IMR-90 (cell line): ENCODE results near the gene SCN8A. TPM values are rescaled to one million over a fixed set of nuclear protein-coding genes. Genes with fewer than 3 reads are reported as not detected.

Experiments used
- ATAC-seq: fragments of 200-7000 bp; cut with Tn5 transposase; 2 replicates; pipeline ENCODE4 v1.9.1; 2020; ENCODE audit warnings: low read depth, mild to moderate bottlenecking, moderate library complexity
- BruUV-seq: library from RNA; stranded (reverse); fragments of 400-500 nt; replicated peaks from 2 replicates; lab custom pipeline; 2021; lab: Mats Ljungman, UMichigan
- CTCF ChIA-PET: fragments of 300-600 bp; formaldehyde crosslinking; extraction: SDS; loops from one replicate; lab custom pipeline; 2021; ENCODE audit warnings: antibody characterized with exemption; lab: Yijun Ruan, JAX
- POLR2A ChIA-PET: fragments of 300-600 bp; sonication (Branson Sonifier 250); formaldehyde crosslinking; loops from one replicate; lab custom pipeline; 2022; ENCODE audit warnings: antibody characterized with exemption; ENCODE audit not compliant: unreplicated experiment; lab: Charles Lee
- DNase-seq: peaks from one replicate; pipeline ENCODE4 v3.0.0; 2013
- H2AFZ ChIP-seq: replicated peaks from 2 replicates; pipeline ENCODE3; 2013; ENCODE audit warnings: low read length, mild to moderate bottlenecking; ENCODE audit not compliant: poor library complexity
- H2AK5ac ChIP-seq: 2 replicates; pipeline ENCODE4 v1.6.1; 2013; ENCODE audit warnings: low read depth, low read length, inconsistent platforms
- H2AK9ac ChIP-seq: replicated peaks from 2 replicates; pipeline ENCODE3; 2013; ENCODE audit warnings: mild to moderate bottlenecking, low read depth, low read length, moderate library complexity; ENCODE audit not compliant: poor library complexity
- H2BK120ac ChIP-seq: 2 replicates; pipeline ENCODE4 v1.6.1; 2013; ENCODE audit warnings: low read depth, low read length, inconsistent platforms
- H2BK15ac ChIP-seq: 3 replicates; pipeline ENCODE4 v1.6.1; 2013; ENCODE audit warnings: low read depth, low read length, inconsistent platforms
- H2BK20ac ChIP-seq: 2 replicates; pipeline ENCODE4 v1.6.1; 2013; ENCODE audit warnings: low read depth, mild to moderate bottlenecking, inconsistent platforms, low read length, moderate library complexity
- H2BK5ac ChIP-seq: 2 replicates; pipeline ENCODE4 v1.6.1; 2013; ENCODE audit warnings: mild to moderate bottlenecking, low read depth, low read length, inconsistent platforms; ENCODE audit not compliant: poor library complexity, severe bottlenecking
- H3K14ac ChIP-seq: replicated peaks from 2 replicates; pipeline ENCODE4 v1.6.1; 2013; ENCODE audit warnings: low read depth, low read length, inconsistent platforms
- H3K18ac ChIP-seq: 2 replicates; pipeline ENCODE4 v1.6.1; 2013; ENCODE audit warnings: low read depth, low read length, control low read depth
- H3K23ac ChIP-seq: 2 replicates; pipeline ENCODE4 v1.6.1; 2013; ENCODE audit warnings: low read depth, low read length, inconsistent platforms
- H3K27ac ChIP-seq: 2 replicates; pipeline ENCODE4 v1.5.1; 2013; ENCODE audit warnings: mild to moderate bottlenecking, control low read depth, low read length; ENCODE audit not compliant: insufficient read depth
- H3K27me3 ChIP-seq: 2 replicates; pipeline ENCODE4 v1.6.1; 2013; ENCODE audit warnings: low read length; ENCODE audit not compliant: control insufficient read depth, insufficient read depth
- H3K36me3 ChIP-seq: 2 replicates; pipeline ENCODE4 v1.6.1; 2013; ENCODE audit warnings: low read length, mixed read lengths; ENCODE audit not compliant: control insufficient read depth, insufficient read depth
- H3K4ac ChIP-seq: 2 replicates; pipeline ENCODE4 v1.6.1; 2013; ENCODE audit warnings: low read depth, low read length, inconsistent platforms
- H3K4me1 ChIP-seq: 2 replicates; pipeline ENCODE4 v1.6.1; 2013; ENCODE audit warnings: low read length, mixed read lengths; ENCODE audit not compliant: control insufficient read depth, insufficient read depth
- H3K4me2 ChIP-seq: 2 replicates; pipeline ENCODE4 v1.6.1; 2013; ENCODE audit warnings: low read depth, mild to moderate bottlenecking, control low read depth, low read length, moderate library complexity
- H3K4me3 ChIP-seq: 2 replicates; pipeline ENCODE4 v1.5.1; 2013; ENCODE audit warnings: low read depth, mild to moderate bottlenecking, control low read depth, low read length, moderate library complexity; ENCODE audit not compliant: insufficient read depth
- H3K56ac ChIP-seq: 2 replicates; pipeline ENCODE4 v1.6.1; 2013; ENCODE audit warnings: low read length, inconsistent platforms; ENCODE audit not compliant: insufficient read depth; ENCODE audit errors: extremely low read depth
- H3K79me1 ChIP-seq, 2 experiments: 2 replicates each; pipeline ENCODE4 v1.6.1; 2013; ENCODE audit warnings: low read length in 2 of 2, inconsistent platforms in 1 of 2, low read depth in 1 of 2
- H3K9ac ChIP-seq: 2 replicates; pipeline ENCODE4 v1.6.1; 2013; ENCODE audit warnings: low read depth, low read length, control low read depth
- H3K9me1 ChIP-seq: 2 replicates; pipeline ENCODE4 v1.6.1; 2013; ENCODE audit warnings: low read length, inconsistent platforms; ENCODE audit not compliant: insufficient read depth
- H3K9me3 ChIP-seq: 2 replicates; pipeline ENCODE4 v1.6.1; 2013; ENCODE audit warnings: low read length; ENCODE audit not compliant: control insufficient read depth, insufficient read depth
- H4K20me1 ChIP-seq: 2 replicates; pipeline ENCODE4 v1.6.1; 2013; ENCODE audit warnings: low read length, inconsistent platforms; ENCODE audit not compliant: insufficient read depth
- H4K5ac ChIP-seq: 2 replicates; pipeline ENCODE4 v1.6.1; 2013; ENCODE audit warnings: mild to moderate bottlenecking, low read depth, low read length, control low read depth
- H4K8ac ChIP-seq, 2 experiments: 2 replicates each; pipeline ENCODE4 v1.6.1; 2013; ENCODE audit warnings: low read depth in 2 of 2, low read length in 2 of 2, control low read depth in 1 of 2, inconsistent platforms in 1 of 2
- H4K91ac ChIP-seq: 2 replicates; pipeline ENCODE4 v1.6.1; 2013; ENCODE audit warnings: low read depth, low read length, inconsistent platforms; ENCODE audit not compliant: insufficient read depth
- BHLHE40 ChIP-seq: fragments of 150-350 bp; IDR thresholded peaks from 2 replicates; pipeline ENCODE4 v1.6.1; 2016; ENCODE audit warnings: mild to moderate bottlenecking, low read depth, low read length
- CEBPB ChIP-seq: IDR thresholded peaks from 2 replicates; pipeline ENCODE4 v1.6.1; 2012; ENCODE audit warnings: low read depth, low read length, improper control_type of control experiment
- CHD1 ChIP-seq: IDR thresholded peaks from 2 replicates; pipeline ENCODE4 v1.6.1; 2012; ENCODE audit warnings: low read depth, low read length, improper control_type of control experiment
- CTCF ChIP-seq: conservative IDR thresholded peaks from 2 replicates; pipeline ENCODE4 v1.5.1; 2012; ENCODE audit warnings: mild to moderate bottlenecking, low read depth, low read length, improper control_type of control experiment
- ELK1 ChIP-seq: fragments of 150-350 bp; IDR thresholded peaks from 2 replicates; pipeline ENCODE4 v1.6.1; 2016; ENCODE audit warnings: low read depth, mild to moderate bottlenecking, low read length, moderate library complexity, borderline replicate concordance
- FOS ChIP-seq: fragments of 150-350 bp; IDR thresholded peaks from 2 replicates; pipeline ENCODE4 v1.6.1; 2016; ENCODE audit warnings: low read depth, low read length
- MAFK ChIP-seq: IDR thresholded peaks from 2 replicates; pipeline ENCODE4 v1.6.1; 2012; ENCODE audit warnings: low read depth, low read length, improper control_type of control experiment
- MAZ ChIP-seq: IDR thresholded peaks from 2 replicates; pipeline ENCODE4 v1.6.1; 2012; ENCODE audit warnings: low read depth, mild to moderate bottlenecking, low read length, improper control_type of control experiment, moderate library complexity, borderline replicate concordance
- MXI1 ChIP-seq: IDR thresholded peaks from 2 replicates; pipeline ENCODE4 v1.6.1; 2012; ENCODE audit warnings: low read depth, mild to moderate bottlenecking, low read length, moderate library complexity, borderline replicate concordance
- NFE2L2 ChIP-seq: fragments of 150-350 bp; IDR thresholded peaks from 2 replicates; pipeline ENCODE4 v1.6.1; 2016; ENCODE audit warnings: low read depth, mild to moderate bottlenecking, low read length
- POLR2A ChIP-seq: IDR thresholded peaks from 2 replicates; pipeline ENCODE4 v1.6.1; 2012; ENCODE audit warnings: mild to moderate bottlenecking, low read depth, low read length
- RAD21 ChIP-seq: IDR thresholded peaks from 2 replicates; pipeline ENCODE4 v1.6.1; 2012; ENCODE audit warnings: low read length, improper control_type of control experiment
- RCOR1 ChIP-seq: IDR thresholded peaks from 2 replicates; pipeline ENCODE4 v1.6.1; 2012; ENCODE audit warnings: mild to moderate bottlenecking, low read length, improper control_type of control experiment; ENCODE audit not compliant: insufficient replicate concordance
- SMC3 ChIP-seq: fragments of 150-350 bp; IDR thresholded peaks from 2 replicates; pipeline ENCODE4 v1.6.1; 2016; ENCODE audit warnings: low read depth, mild to moderate bottlenecking, antibody characterized with exemption, low read length, moderate library complexity
- WGBS, 2 experiments: methylation state at CpG; one replicate each; pipeline versions ENCODE4 v1.1.5 to v1.1.7; 2013; ENCODE audit warnings: missing lambda C conversion rate in 2 of 2; ENCODE audit not compliant: insufficient read length in 1 of 2; ENCODE audit errors: extremely low coverage in 2 of 2; 5-methylcytosine and 5-hydroxymethylcytosine counted together
- dilution Hi-C: fragments of 300-500 bp; cut with HindIII; formaldehyde crosslinking; loops from one replicate; pipeline ENCODE4 v1.14.3; 2018; ENCODE audit warnings: low sequenced_read_pairs; ENCODE audit not compliant: unreplicated experiment
- in situ Hi-C: fragments of 300-500 bp; cut with MboI; formaldehyde crosslinking; loops from 3 replicates; pipeline ENCODE4 v1.14.3; 2019; ENCODE audit warnings: low sequenced_read_pairs, inconsistent platforms, mixed read lengths
- intact Hi-C: fragments of 100-400 bp; cut with micrococcal nuclease; formaldehyde crosslinking; loops from 2 replicates; pipeline ENCODE4 v1.10.0; 2022
- polyA plus RNA-seq, 3 experiments: library from polyadenylated mRNA; depleted of rRNA; stranded (reverse); fragments of >200 nt; gene quantifications; 2 replicates each; pipeline ENCODE4 v1.2.3, GENCODE V29; 2012; ENCODE audit warnings: low replicate concordance in 1 of 3
- total RNA-seq: library from RNA; depleted of rRNA; stranded (reverse); fragments of >200 nt; gene quantifications from 2 replicates; pipeline ENCODE4 v1.2.3, GENCODE V29; 2012

The SCN8A gene
- total and polyA plus RNA-seq, 2 of the 4 experiments (the other 2 are of a cell fraction): 6.9 to 19.7 TPM

- no peak for TF ChIP-seq CEBPB
Observed at GRCh38 chr12:51850081-51850964, 259.3 kb downstream of the SCN8A start (continued).

GRCh38 chr12:51850965-51851299 is 259.9 kb downstream of the SCN8A start:
- no peak overlapping the region for H3K9ac ChIP-seq
- no peak overlapping the region for H4K5ac ChIP-seq
- H3K18ac ChIP-seq: no peak overlapping the region
- H3K27ac ChIP-seq: no peak overlapping the region
- H3K4me2 ChIP-seq: no peak overlapping the region
- no peak overlapping the region for H3K4me3 ChIP-seq
- no peak overlapping the region for H3K14ac ChIP-seq
- no peaks in the 10 kb centered on the region; the same call in 1 of the 2 replicates for H3K4me1 ChIP-seq
- no TSS peak for BruUV-seq
- no peaks in the 10 kb centered on the region for H3K79me1 ChIP-seq
- H3K9me1 ChIP-seq: peaks cover 3% of the 10 kb centered on the region; the same call in 1 of the 2 replicates
- ATAC-seq: no peak
- no peaks in the 10 kb centered on the region for H3K36me3 ChIP-seq
- no peaks in the 10 kb centered on the region for H3K9me3 ChIP-seq
- intact Hi-C loops: no loop called here
- no peaks in the 10 kb centered on the region for H4K20me1 ChIP-seq
- H3K27me3 ChIP-seq: peaks cover 37% of the 10 kb centered on the region
- no peak overlapping the region for H2BK5ac ChIP-seq
- in situ Hi-C loops: no loop called here
- dilution Hi-C loops: loop anchor here (25.0 kb wide), 1 partner anchor 111 kb away; the partner anchor contains the start of gene ACVR1B
- CTCF ChIA-PET: no interaction called here
- H4K8ac ChIP-seq: no peak overlapping the region
- no peak overlapping the region for H3K56ac ChIP-seq
- H2AK9ac ChIP-seq: peak overlapping the region; percentile 24
- POLR2A ChIA-PET: interaction anchor here (0.6 kb wide), 1 partner anchor 11 kb away, joined by 5 read pairs; no protein-coding TSS in a partner anchor
- no peak overlapping the region for H2BK20ac ChIP-seq
- H2AFZ ChIP-seq: no peak overlapping the region
- no peak overlapping the region for H2AK5ac ChIP-seq
- H2BK120ac ChIP-seq: no peak overlapping the region
- H4K91ac ChIP-seq: no peak overlapping the region
- no peak overlapping the region for H3K23ac ChIP-seq
- 80% methylated on average over 1 of the region's 4 CpGs; no CpG with 5 or more reads in 1 of the 2 experiments for WGBS, 2 experiments
- no peak overlapping the region for H3K4ac ChIP-seq
- no peak for DNase-seq
- H2BK15ac ChIP-seq: no peak overlapping the region
- TF ChIP-seq NFE2L2: no peak
- no peak for TF ChIP-seq RCOR1
- no peak for TF ChIP-seq CHD1
- TF ChIP-seq MAZ: no peak
- no peak for TF ChIP-seq SMC3
- TF ChIP-seq FOS: no peak
- TF ChIP-seq MAFK: no peak
- no peak for TF ChIP-seq BHLHE40
- TF ChIP-seq POLR2A: no peak
- no peak for TF ChIP-seq ELK1
- TF ChIP-seq MXI1: no peak
- no peak for TF ChIP-seq CTCF
- no peak for TF ChIP-seq RAD21
